DMS114 treated with DMSO at 0.1 percent for 48 hours (cell line): ENCODE measurements around the gene UPF2.

ENCODE experiments used
- DNase-seq: peaks from one replicate; lab custom pipeline; 2025; ENCODE audit not compliant: unreplicated experiment; lab: John Stamatoyannopoulos, UW

Gene UPF2

GRCh38 chr10:11885437-11886137 lies 157.0 kb downstream of the UPF2 start:
- DNase-seq = no peak

GRCh38 chr10:11884706-11885423 lies 157.7 kb downstream of the UPF2 start:
- no peak for DNase-seq

- DNase-seq = no peak
Observed at GRCh38 chr10:11882646-11883375, 159.8 kb downstream of the UPF2 start.

GRCh38 chr10:11881477-11882417 lies 160.9 kb downstream of the UPF2 start:
- no peak for DNase-seq

GRCh38 chr10:11881030-11881476 lies 161.6 kb downstream of the UPF2 start:
- DNase-seq = no peak

GRCh38 chr10:11880151-11881029 lies 162.2 kb downstream of the UPF2 start:
- no peak for DNase-seq

- no peak for DNase-seq
Observed at GRCh38 chr10:11879387-11880094, 163.1 kb downstream of the UPF2 start.

GRCh38 chr10:11878776-11879175 lies 163.8 kb downstream of the UPF2 start:
- no peak for DNase-seq

GRCh38 chr10:11877591-11877905 lies 165.1 kb downstream of the UPF2 start:
- no peak for DNase-seq

- DNase-seq = no peak
Observed at GRCh38 chr10:11876805-11877590, 165.6 kb downstream of the UPF2 start.

- DNase-seq = no peak
Observed at GRCh38 chr10:11876324-11876723, 166.3 kb downstream of the UPF2 start.

GRCh38 chr10:11875494-11876281 lies 166.9 kb downstream of the UPF2 start:
- DNase-seq = no peak

GRCh38 chr10:11874568-11875493 lies 167.8 kb downstream of the UPF2 start:
- no peak for DNase-seq

- no peak for DNase-seq
Observed at GRCh38 chr10:11871466-11871865, 171.1 kb downstream of the UPF2 start.

GRCh38 chr10:11870900-11871400 lies 171.7 kb downstream of the UPF2 start:
- no peak for DNase-seq

GRCh38 chr10:11870461-11870780 lies 172.2 kb downstream of the UPF2 start:
- DNase-seq = no peak
